Stimulated activated naive CD8-positive, alpha-beta T cell treated with anti-CD3 and anti-CD28 coated beads, Interleukin-15, Interleukin-2, amounts not matched to agents 100 ng/mL and 50 ng/mL, for 24 hours (primary cell): Measurements from ENCODE around the gene CCDC27.
"Not testable (repeated sequence)": the region's sequence is repeated elsewhere in the genome, so short reads cannot be mapped to it uniquely, and the experiment has no call there.

Experiments
- H3K27ac Mint-ChIP-seq: one replicate; pipeline ENCODE4 v1.8.0; 2021; ENCODE audit warnings: mild to moderate bottlenecking, mixed read lengths
- H3K27me3 Mint-ChIP-seq: one replicate; pipeline ENCODE4 v1.8.0; 2021; ENCODE audit warnings: mixed read lengths
- H3K36me3 Mint-ChIP-seq: one replicate; pipeline ENCODE4 v1.8.0; 2021; ENCODE audit warnings: low read depth, mixed read lengths
- H3K4me1 Mint-ChIP-seq: one replicate; pipeline ENCODE4 v1.8.0; 2021; ENCODE audit warnings: low read depth, mixed read lengths
- H3K4me3 Mint-ChIP-seq: one replicate; pipeline ENCODE4 v1.8.0; 2021; ENCODE audit warnings: mild to moderate bottlenecking, mixed read lengths
- H3K9me3 Mint-ChIP-seq: one replicate; pipeline ENCODE4 v1.8.0; 2021; ENCODE audit warnings: mixed read lengths

The CCDC27 gene

GRCh38 chr1:3795453-3796214 lies 43.4 kb downstream of the CCDC27 start:
- H3K4me3 Mint-ChIP-seq = peak overlapping the region; percentile 92
- peaks cover 29% of the 10 kb centered on the region for H3K36me3 Mint-ChIP-seq
- no peaks in the 10 kb centered on the region for H3K27me3 Mint-ChIP-seq
- H3K4me1 Mint-ChIP-seq = peaks cover 48% of the 10 kb centered on the region
- H3K9me3 Mint-ChIP-seq = no peaks in the 10 kb centered on the region
- peak overlapping the region; percentile 79 for H3K27ac Mint-ChIP-seq

- H3K4me3 Mint-ChIP-seq = peak within 1 kb of the TSS; percentile 93
- H3K9me3 Mint-ChIP-seq = no peaks in the 10 kb centered on the region
- peaks cover 56% of the 10 kb centered on the region for H3K4me1 Mint-ChIP-seq
- peak within 1 kb of the TSS; percentile 95 for H3K27ac Mint-ChIP-seq
- peaks cover 4% of the 10 kb centered on the region for H3K27me3 Mint-ChIP-seq
- peaks cover 29% of the 10 kb centered on the region for H3K36me3 Mint-ChIP-seq
These were observed 44.2 kb downstream of the CCDC27 start, which contains the start of gene LRRC47 for GRCh38 chr1:3796215-3797061. Gene LRRC47 (minus strand): TSS chr1:3796498. CDS start chr1:3796476, 22 bp downstream.

GRCh38 chr1:3799976-3800685 lies 47.9 kb downstream of the CCDC27 start:
- no peak overlapping the region for H3K4me3 Mint-ChIP-seq

GRCh38 chr1:3800795-3801194 lies 48.5 kb downstream of the CCDC27 start:
- H3K9me3 Mint-ChIP-seq, H3K36me3 Mint-ChIP-seq, H3K27ac Mint-ChIP-seq, H3K4me3 Mint-ChIP-seq: not testable (repeated sequence)
- H3K27me3 Mint-ChIP-seq = peaks cover 32% of the 10 kb centered on the region
- H3K4me1 Mint-ChIP-seq = peaks cover 20% of the 10 kb centered on the region

More at GRCh38 chr1:3799976-3800685, 47.9 kb downstream of the CCDC27 start:
- Mint-ChIP-seq H3K4me1 (peaks cover 24% of the 10 kb centered on the region), H3K9me3 (no peaks in the 10 kb centered on the region), H3K27me3 (peaks cover 30% of the 10 kb centered on the region), H3K27ac (no peak overlapping the region), H3K36me3 (peaks cover 11% of the 10 kb centered on the region)

- no peak overlapping the region for H3K4me3 Mint-ChIP-seq
- no peak overlapping the region for H3K27ac Mint-ChIP-seq
These were observed 51.8 kb downstream of the CCDC27 start for GRCh38 chr1:3803905-3804626.

GRCh38 chr1:3804627-3804944 lies 52.3 kb downstream of the CCDC27 start:
- H3K27ac Mint-ChIP-seq, H3K9me3 Mint-ChIP-seq, H3K36me3 Mint-ChIP-seq, H3K4me3 Mint-ChIP-seq, H3K4me1 Mint-ChIP-seq: not testable (repeated sequence)
- peaks cover 32% of the 10 kb centered on the region for H3K27me3 Mint-ChIP-seq

More at GRCh38 chr1:3803905-3804626, 51.8 kb downstream of the CCDC27 start:
- Mint-ChIP-seq H3K36me3 (no peaks in the 10 kb centered on the region), H3K4me1 (peaks cover 10% of the 10 kb centered on the region), H3K27me3 (peaks cover 32% of the 10 kb centered on the region), H3K9me3 (no peaks in the 10 kb centered on the region)

- Mint-ChIP-seq H3K9me3 (no peaks in the 10 kb centered on the region), H3K27ac (no peak overlapping the region), H3K27me3 (peaks cover 32% of the 10 kb centered on the region), H3K36me3 (no peaks in the 10 kb centered on the region), H3K4me1 (peaks cover 10% of the 10 kb centered on the region), H3K4me3 (no peak overlapping the region)
These were observed 52.8 kb downstream of the CCDC27 start for GRCh38 chr1:3805038-3805437.

- no peaks in the 10 kb centered on the region for H3K9me3 Mint-ChIP-seq
These were observed 55.5 kb downstream of the CCDC27 start for GRCh38 chr1:3807769-3808168.

GRCh38 chr1:3809680-3810079 lies 57.4 kb downstream of the CCDC27 start:
- Mint-ChIP-seq H3K9me3 (no peaks in the 10 kb centered on the region), H3K4me1 (peaks cover 5% of the 10 kb centered on the region), H3K27me3 (peaks cover 4% of the 10 kb centered on the region), H3K27ac (no peak overlapping the region), H3K4me3 (no peak overlapping the region), H3K36me3 (no peaks in the 10 kb centered on the region)

More at GRCh38 chr1:3807769-3808168, 55.5 kb downstream of the CCDC27 start:
- Mint-ChIP-seq H3K4me3 (no peak overlapping the region), H3K27me3 (peaks cover 17% of the 10 kb centered on the region), H3K27ac (no peak overlapping the region), H3K36me3 (no peaks in the 10 kb centered on the region), H3K4me1 (peaks cover 5% of the 10 kb centered on the region)

- H3K9me3 Mint-ChIP-seq, H3K4me3 Mint-ChIP-seq, H3K36me3 Mint-ChIP-seq, H3K27ac Mint-ChIP-seq, H3K4me1 Mint-ChIP-seq, H3K27me3 Mint-ChIP-seq: not testable (repeated sequence)
These were observed 58.0 kb downstream of the CCDC27 start for GRCh38 chr1:3810149-3810761.

- no peaks in the 10 kb centered on the region for H3K9me3 Mint-ChIP-seq
- H3K27me3 Mint-ChIP-seq = no peaks in the 10 kb centered on the region
- no peak overlapping the region for H3K27ac Mint-ChIP-seq
- peaks cover 5% of the 10 kb centered on the region for H3K4me1 Mint-ChIP-seq
- H3K4me3 Mint-ChIP-seq = no peak overlapping the region
- peaks cover 5% of the 10 kb centered on the region for H3K36me3 Mint-ChIP-seq
These were observed 59.3 kb downstream of the CCDC27 start for GRCh38 chr1:3811595-3811911.

- Mint-ChIP-seq H3K9me3 (no peaks in the 10 kb centered on the region), H3K27ac (no peak overlapping the region), H3K4me1 (peaks cover 5% of the 10 kb centered on the region), H3K36me3 (peaks cover 12% of the 10 kb centered on the region), H3K27me3 (no peaks in the 10 kb centered on the region), H3K4me3 (no peak overlapping the region)
These were observed 61.8 kb downstream of the CCDC27 start for GRCh38 chr1:3814065-3814464.

GRCh38 chr1:3814771-3815561 lies 62.7 kb downstream of the CCDC27 start:
- H3K9me3 Mint-ChIP-seq = no peaks in the 10 kb centered on the region
- H3K27ac Mint-ChIP-seq = no peak overlapping the region
- no peaks in the 10 kb centered on the region for H3K27me3 Mint-ChIP-seq
- no peak overlapping the region for H3K4me3 Mint-ChIP-seq
- H3K36me3 Mint-ChIP-seq = peaks cover 17% of the 10 kb centered on the region
- peaks cover 5% of the 10 kb centered on the region for H3K4me1 Mint-ChIP-seq
